IgD-negative memory B cell (primary cell): ENCODE data around the gene DPP6. TPM values are rescaled to one million over a fixed set of nuclear protein-coding genes. Genes with fewer than 3 reads are reported as not detected.
A peak's percentile ranks its signal among the peaks of the same experiment; 100 is the strongest.

ENCODE experiments used
- H3K27ac Mint-ChIP-seq, 3 donors: one replicate each; pipeline ENCODE4 v1.8.0; 2020 to 2022; ENCODE audit warnings: mild to moderate bottlenecking in 3 of 3, mixed read lengths in 3 of 3, moderate library complexity in 1 of 3
- H3K27me3 Mint-ChIP-seq: one replicate; pipeline ENCODE4 v1.8.0; 2021; ENCODE audit warnings: mixed read lengths
- H3K36me3 Mint-ChIP-seq: one replicate; pipeline ENCODE4 v1.8.0; 2020; ENCODE audit warnings: mild to moderate bottlenecking, mixed read lengths
- H3K4me1 Mint-ChIP-seq, 3 donors: one replicate each; pipeline ENCODE4 v1.8.0; 2020 to 2022; ENCODE audit warnings: mixed read lengths in 3 of 3, mild to moderate bottlenecking in 1 of 3
- H3K4me3 Mint-ChIP-seq, 4 donors: one replicate each; pipeline ENCODE4 v1.8.0; 2020 to 2022; ENCODE audit warnings: mild to moderate bottlenecking in 4 of 4, mixed read lengths in 4 of 4, moderate library complexity in 3 of 4
- H3K9me3 Mint-ChIP-seq, 3 donors: one replicate each; pipeline ENCODE4 v1.8.0; 2020 to 2021; ENCODE audit warnings: mixed read lengths in 3 of 3, mild to moderate bottlenecking in 1 of 3
- polyA plus RNA-seq: library from polyadenylated mRNA; unstranded; fragments of 300-500 nt; fragmentation: Illumina TruSeq; gene quantifications from one replicate; pipeline ENCODE4 v1.2.3, GENCODE V29; 2021

The DPP6 gene
- polyA plus RNA-seq, 1 donor from 2014 or later = not detected

DNA sequence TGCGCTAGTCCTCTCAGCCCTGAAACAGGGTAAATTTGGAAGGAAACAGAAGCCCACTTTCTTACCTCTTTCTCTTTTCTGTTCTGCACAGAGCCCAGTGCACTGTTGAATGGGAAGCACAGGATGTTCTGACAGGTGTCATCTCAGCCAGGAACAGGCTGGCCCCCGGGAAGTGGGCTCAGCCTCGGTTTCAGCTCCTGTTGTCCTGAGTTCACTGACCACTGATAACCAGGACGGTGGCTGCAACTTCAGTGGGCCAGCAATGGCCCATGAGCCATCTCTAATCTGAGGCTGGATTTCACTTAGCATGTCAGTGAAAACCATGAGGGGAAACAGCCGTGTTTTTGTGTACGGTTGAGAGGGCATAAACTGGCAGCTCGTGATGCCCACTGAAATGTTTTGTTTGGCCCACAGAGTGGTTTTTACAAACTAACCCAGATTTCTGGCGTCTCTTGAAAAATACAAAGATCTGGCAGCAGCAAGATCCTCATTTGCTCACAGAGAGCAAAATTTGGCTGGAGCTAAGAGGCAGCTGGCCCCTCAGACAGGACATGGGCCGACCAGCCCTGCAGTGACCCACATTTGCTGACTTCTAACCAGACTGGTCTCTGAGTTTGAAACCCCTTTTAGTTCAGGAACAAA is 494.9 kb downstream of the DPP6 start:
- H3K4me3 Mint-ChIP-seq = no peak overlapping the region
- peaks cover 1% of the 10 kb centered on the region for H3K36me3 Mint-ChIP-seq
- peaks cover 0 to 2% (median 0%) of the 10 kb centered on the region in 3 donors for H3K4me1 Mint-ChIP-seq
- H3K27ac Mint-ChIP-seq = no peak overlapping the region
- H3K9me3 Mint-ChIP-seq = peaks cover 6 to 8% (median 8%) of the 10 kb centered on the region in 3 donors
- no peaks in the 10 kb centered on the region for H3K27me3 Mint-ChIP-seq

DNA sequence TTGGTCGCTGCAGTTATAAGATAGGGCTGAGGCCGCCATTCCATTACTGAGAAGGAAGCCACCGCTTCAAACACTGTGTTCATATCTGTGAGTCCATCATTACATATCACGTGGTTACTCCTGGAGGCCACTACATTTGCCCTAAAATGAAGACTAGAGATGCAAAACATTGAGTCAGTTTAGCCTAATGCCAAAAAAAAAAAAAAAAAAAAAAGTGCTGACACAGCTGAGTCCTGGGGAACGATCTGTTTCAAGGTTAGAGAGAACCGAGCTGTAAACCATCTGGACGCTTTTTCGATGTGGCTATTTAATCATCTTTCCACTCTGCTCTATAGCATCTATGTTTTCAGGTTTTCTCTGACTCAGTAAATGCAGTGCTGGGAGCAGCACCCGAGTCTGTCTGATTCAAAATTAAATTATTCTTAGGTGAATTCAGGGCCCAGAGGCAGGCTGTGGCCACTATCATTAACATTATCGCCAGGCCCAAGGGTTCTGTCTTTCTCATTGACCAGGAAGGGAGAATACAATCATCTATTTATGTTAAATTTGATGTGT is 501.6 kb downstream of the DPP6 start:
- Mint-ChIP-seq H3K4me3 (no peak overlapping the region), H3K27ac (no peak overlapping the region), H3K4me1 (no peaks in the 10 kb centered on the region), H3K36me3 (no peaks in the 10 kb centered on the region), H3K27me3 (no peaks in the 10 kb centered on the region), H3K9me3 (peaks cover 6 to 10% (median 9%) of the 10 kb centered on the region in 3 donors)

DNA sequence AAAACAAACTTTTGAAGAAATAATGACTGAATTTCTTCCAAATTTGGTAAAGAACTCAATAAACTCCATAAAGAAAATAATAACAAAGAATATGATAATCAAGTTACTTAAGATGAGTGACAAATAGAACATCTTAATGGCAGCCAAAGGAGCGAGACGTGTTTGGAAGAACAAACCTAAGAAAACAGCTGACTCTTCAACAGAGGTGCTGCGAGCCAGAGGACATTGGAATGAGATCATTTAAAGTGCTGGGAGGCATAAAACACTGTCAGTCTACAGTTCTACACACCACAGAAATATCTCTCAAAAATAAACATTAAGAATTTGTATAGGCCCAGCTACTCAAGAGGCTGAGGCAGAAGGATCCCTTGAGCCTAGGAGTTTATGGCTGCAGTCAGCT is 507.3 kb downstream of the DPP6 start:
- H3K4me1 Mint-ChIP-seq = no peaks in the 10 kb centered on the region
- no peak overlapping the region for H3K4me3 Mint-ChIP-seq
- no peak overlapping the region for H3K27ac Mint-ChIP-seq
- H3K27me3 Mint-ChIP-seq = no peaks in the 10 kb centered on the region
- no peaks in the 10 kb centered on the region for H3K36me3 Mint-ChIP-seq
- peaks cover 0 to 7% (median 0%) of the 10 kb centered on the region in 3 donors for H3K9me3 Mint-ChIP-seq

DNA sequence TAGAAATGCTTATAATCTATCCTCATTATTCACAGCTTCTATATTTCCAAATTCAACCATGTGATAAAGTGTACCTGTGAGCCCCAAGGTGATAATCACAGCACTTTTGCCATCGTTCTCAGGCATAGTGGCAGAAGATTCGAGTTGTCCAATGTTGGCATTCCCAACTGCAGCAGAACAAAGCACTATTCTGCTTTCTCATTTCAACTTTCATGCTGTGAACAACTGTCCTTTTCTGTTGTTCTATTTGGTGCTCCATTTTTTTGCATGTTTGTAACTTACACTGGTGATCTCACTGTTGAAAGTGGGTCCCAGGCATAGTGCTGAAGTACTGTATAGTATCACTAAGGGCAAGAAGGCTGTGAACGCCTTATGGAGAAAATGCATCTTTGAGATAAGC is 512.5 kb downstream of the DPP6 start:
- Mint-ChIP-seq H3K9me3 (peaks cover 0 to 6% (median 0%) of the 10 kb centered on the region in 3 donors), H3K36me3 (no peaks in the 10 kb centered on the region), H3K4me1 (no peaks in the 10 kb centered on the region), H3K27ac (no peak overlapping the region), H3K27me3 (no peaks in the 10 kb centered on the region), H3K4me3 (no peak overlapping the region)

DNA sequence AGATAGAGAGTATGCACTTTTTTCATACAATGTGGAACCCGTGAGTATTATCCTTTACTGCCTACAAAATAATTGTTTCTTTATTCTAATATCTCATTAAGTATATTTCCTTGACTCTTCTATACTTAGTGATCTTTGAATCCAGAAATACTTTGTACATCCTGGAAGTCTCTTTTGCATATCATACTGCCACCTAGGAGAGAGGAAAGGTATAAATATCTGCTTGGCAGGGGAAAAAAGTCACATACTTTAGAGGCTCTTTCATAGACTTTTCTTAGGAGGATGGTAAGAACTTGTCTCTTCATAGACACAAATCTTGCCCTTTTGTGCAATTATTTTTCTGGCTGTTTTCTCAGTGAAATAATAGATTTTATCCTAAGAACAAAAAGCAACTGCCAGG is 514.7 kb downstream of the DPP6 start:
- peaks cover 0 to 7% (median 3%) of the 10 kb centered on the region in 3 donors for H3K9me3 Mint-ChIP-seq
- H3K27me3 Mint-ChIP-seq = no peaks in the 10 kb centered on the region
- H3K4me3 Mint-ChIP-seq = no peak overlapping the region
- no peaks in the 10 kb centered on the region for H3K36me3 Mint-ChIP-seq
- H3K4me1 Mint-ChIP-seq = no peaks in the 10 kb centered on the region
- no peak overlapping the region for H3K27ac Mint-ChIP-seq

DNA sequence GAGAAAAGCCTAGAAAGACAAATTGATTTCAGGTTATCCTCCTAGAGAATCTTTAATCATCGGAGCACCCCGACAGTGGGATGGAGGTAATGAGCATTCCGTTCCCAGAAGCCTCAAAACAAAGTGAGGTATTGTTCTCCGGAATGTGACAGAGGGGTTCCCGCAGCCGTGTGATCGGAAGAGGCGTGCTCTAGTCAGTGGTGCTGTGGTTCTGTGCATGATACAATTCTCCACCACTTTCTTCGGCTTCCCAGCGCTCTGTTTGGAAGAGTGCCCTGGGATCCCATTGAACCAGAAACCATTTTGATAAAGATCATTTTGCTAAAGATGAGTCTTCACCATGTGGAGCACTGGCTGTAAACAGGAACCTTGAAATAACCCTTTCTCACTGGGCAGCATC is 516.1 kb downstream of the DPP6 start:
- H3K4me3 Mint-ChIP-seq = no peak overlapping the region
- no peaks in the 10 kb centered on the region for H3K4me1 Mint-ChIP-seq
- H3K36me3 Mint-ChIP-seq = no peaks in the 10 kb centered on the region
- H3K27me3 Mint-ChIP-seq = no peaks in the 10 kb centered on the region
- H3K27ac Mint-ChIP-seq = no peak overlapping the region
- peaks cover 0 to 5% (median 3%) of the 10 kb centered on the region in 3 donors for H3K9me3 Mint-ChIP-seq

DNA sequence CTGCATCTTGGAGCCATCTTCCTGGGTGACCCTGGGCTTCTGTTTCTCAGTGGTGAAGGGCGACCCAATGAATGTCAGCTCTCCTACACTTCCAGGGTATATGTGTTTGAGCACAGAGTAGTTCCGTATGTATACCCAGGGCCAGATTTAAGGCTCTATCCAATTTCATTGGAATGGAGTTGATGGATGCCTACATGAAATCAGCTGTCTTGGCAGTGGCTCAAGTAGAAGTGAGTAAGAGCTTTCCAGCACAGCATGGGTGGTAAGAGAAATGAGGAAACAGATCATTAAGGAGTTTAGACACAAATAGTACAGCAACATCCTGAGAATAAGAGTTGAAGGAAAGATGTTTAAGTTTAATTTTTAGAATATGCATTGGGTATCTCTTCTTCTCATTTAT is 517.7 kb downstream of the DPP6 start:
- Mint-ChIP-seq H3K27ac (no peak overlapping the region), H3K9me3 (peaks cover 0 to 3% (median 2%) of the 10 kb centered on the region in 3 donors), H3K27me3 (no peaks in the 10 kb centered on the region), H3K4me3 (no peak overlapping the region), H3K4me1 (no peaks in the 10 kb centered on the region), H3K36me3 (no peaks in the 10 kb centered on the region)

DNA sequence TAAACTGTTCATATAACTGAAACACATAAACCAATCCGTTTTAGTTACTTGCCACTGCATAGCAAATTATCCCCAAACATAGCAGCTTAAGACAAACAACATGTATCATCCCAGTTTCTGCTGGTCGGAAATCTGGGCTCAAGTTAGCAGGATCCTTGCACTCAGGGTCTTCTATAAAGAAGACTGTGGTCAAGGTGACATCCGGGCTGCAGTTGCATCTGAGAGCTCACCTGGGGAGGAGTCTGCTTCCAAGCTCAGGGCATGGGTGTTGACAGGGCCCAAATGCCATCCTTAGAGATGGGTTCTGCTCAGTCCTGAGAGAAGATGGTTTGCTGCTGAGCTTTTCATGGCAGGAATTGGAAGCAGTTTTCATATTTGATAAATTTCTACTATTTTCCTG is 519.6 kb downstream of the DPP6 start:
- Mint-ChIP-seq H3K27me3 (no peaks in the 10 kb centered on the region), H3K4me3 (no peak overlapping the region), H3K9me3 (peaks cover 0 to 3% (median 2%) of the 10 kb centered on the region in 3 donors), H3K27ac (no peak overlapping the region), H3K4me1 (no peaks in the 10 kb centered on the region), H3K36me3 (peaks cover 1% of the 10 kb centered on the region)

DNA sequence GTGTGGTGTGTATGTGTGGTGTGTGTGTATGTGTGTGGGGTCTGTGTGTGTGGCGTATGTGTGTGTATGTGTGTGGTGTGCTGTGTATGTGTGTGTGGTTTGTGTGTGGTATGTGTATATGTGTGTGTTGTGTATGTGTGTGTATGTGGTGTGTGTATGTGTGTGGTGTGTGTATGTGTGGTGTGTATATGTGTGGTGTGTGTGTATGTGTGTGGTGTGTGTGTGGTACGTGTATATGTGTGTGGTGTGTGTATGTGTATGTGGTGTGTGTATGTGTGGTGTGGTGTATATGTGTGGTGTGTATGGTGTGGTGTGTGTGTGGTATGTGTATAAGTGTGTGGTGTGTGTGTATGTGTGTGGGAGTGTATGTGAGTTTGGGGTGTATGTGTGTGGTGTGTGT is 522.0 kb downstream of the DPP6 start:
- Mint-ChIP-seq H3K9me3 (peaks cover 0 to 3% (median 3%) of the 10 kb centered on the region in 3 donors), H3K27ac (no peak overlapping the region), H3K4me3 (no peak overlapping the region), H3K27me3 (no peaks in the 10 kb centered on the region), H3K36me3 (peaks cover 1% of the 10 kb centered on the region), H3K4me1 (no peaks in the 10 kb centered on the region)

DNA sequence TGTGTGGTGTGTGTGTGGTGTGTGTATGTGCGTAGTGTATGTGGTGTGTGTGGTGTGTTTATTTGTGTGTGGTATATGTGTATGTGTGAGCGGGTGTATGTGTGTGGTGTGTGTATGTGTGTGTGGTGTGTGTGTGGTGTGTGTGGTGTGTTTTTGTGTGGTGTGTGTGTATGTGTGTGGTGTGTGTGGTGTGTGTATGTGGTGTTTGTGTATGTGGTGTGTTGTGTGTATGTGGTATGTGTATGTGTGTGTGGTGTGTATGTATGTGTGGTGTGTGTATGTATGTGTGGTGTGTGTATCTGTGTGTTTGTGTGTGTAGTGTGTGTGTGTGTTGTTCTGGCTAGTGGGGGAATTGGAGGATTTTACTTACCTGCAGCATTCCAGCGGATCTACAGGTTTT is 523.3 kb downstream of the DPP6 start:
- H3K27ac Mint-ChIP-seq = no peak overlapping the region
- no peak overlapping the region for H3K4me3 Mint-ChIP-seq
- peaks cover 0 to 6% (median 4%) of the 10 kb centered on the region in 3 donors for H3K9me3 Mint-ChIP-seq
- no peaks in the 10 kb centered on the region for H3K27me3 Mint-ChIP-seq
- H3K36me3 Mint-ChIP-seq = peaks cover 1% of the 10 kb centered on the region
- H3K4me1 Mint-ChIP-seq = no peaks in the 10 kb centered on the region

DNA sequence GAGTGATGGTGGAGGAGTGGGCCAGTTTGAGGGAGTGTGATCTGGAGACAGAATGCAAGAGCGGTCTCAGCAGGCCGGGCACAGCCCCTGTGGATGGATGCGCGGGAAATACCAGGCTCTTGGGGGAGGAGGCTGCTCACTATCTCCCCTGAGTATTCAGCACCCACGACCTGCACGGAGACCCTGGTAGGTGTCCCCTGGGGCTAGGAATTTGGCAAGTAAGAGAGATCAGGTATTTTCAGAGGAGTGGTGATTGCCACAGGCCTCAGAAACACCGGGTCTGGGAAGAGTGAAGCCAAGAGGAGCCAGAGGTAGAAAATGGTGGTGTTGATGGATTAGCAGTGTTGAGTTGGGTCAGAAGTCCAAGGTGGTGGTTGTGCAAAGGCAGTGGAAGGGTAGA is 524.4 kb downstream of the DPP6 start:
- Mint-ChIP-seq H3K9me3 (peaks cover 0 to 7% (median 6%) of the 10 kb centered on the region in 3 donors), H3K27ac (peak overlapping the region in 1 of 3 donors; percentile 32), H3K4me1 (no peaks in the 10 kb centered on the region), H3K27me3 (no peaks in the 10 kb centered on the region), H3K4me3 (no peak overlapping the region), H3K36me3 (peaks cover 1% of the 10 kb centered on the region)

DNA sequence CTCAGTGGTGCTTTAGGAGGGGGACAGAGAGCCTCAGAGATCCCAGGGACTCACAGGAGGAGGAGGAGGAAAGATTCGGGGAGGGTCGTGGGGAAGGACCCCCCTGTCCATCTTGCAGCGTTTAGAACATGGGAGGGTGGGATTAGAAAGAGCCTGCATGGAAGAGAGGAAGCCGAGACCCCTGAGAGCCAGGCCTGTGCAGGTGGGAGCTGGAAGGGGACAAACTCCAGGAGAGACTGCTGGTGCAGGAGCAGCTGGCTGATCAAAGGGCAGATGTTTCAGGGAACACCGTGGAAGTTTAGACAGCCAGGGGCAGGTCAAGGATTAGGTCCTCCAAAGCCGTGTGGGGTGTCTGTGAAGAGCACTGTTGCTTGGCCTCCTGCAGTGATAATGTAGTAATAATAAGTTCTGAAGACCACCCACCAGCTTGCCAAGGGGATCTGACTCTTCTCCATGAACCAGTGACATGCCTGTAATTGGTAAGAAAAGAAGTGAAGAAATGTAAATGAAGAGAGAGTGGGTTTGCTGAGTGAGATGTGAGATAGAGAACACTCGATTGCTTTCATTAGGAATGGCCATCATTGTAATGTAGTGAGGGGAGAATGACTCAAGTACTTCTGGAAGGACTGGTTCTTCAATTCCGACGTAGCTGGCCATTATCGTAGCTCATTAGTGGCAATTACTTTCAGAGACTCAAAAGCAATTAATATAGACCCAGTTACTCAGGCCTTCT is 525.1 kb downstream of the DPP6 start:
- no peak overlapping the region for H3K27ac Mint-ChIP-seq
- no peaks in the 10 kb centered on the region for H3K4me1 Mint-ChIP-seq

DNA sequence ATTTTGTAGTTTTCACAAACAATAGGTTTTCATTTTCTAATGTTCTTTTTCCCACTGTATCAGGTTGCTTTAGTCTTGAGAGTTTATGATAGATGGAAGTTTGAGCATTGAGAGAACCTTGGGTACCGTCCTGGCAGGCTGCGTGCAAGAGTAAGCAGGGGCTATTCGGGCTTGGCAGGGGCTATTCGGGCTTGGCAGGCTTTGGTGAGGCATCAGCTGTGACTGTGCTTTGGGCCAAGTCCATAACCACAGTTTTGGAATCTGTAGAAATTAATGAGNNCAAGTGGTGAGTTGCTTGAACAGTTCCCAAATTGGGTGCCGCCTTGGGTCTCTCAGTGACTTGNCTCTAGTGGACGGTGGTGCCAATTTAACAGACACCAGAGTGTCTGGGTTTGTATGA is 526.1 kb downstream of the DPP6 start:
- Mint-ChIP-seq H3K9me3 (peaks cover 2 to 11% (median 6%) of the 10 kb centered on the region in 3 donors), H3K27ac (no peak overlapping the region), H3K4me1 (no peaks in the 10 kb centered on the region)

More for the DNA sequence above, 525.1 kb downstream of the DPP6 start:
- H3K9me3 Mint-ChIP-seq = peaks cover 2 to 7% (median 6%) of the 10 kb centered on the region in 3 donors
- H3K36me3 Mint-ChIP-seq = peaks cover 1% of the 10 kb centered on the region
- H3K4me3 Mint-ChIP-seq = no peak overlapping the region
- no peaks in the 10 kb centered on the region for H3K27me3 Mint-ChIP-seq

DNA sequence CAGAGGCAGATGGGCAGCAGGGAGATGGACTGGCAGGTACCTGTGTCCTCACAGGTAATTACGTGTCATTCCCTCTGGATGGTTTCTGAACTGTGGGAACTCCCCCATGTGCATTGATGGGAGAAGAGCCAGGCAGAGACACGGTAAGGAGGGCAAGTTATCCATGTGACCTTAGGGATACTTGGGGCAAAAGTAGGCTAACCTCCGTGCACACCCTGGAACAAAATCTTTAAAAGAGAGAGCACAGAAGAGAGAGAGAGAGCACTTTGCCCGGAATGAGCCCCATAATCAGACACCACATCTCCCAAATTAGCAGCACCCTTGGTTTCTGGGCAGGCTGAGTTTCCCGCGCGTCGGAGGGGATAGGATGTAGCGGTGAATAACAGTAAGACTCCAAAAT is 527.5 kb downstream of the DPP6 start:
- no peaks in the 10 kb centered on the region for H3K4me1 Mint-ChIP-seq
- no peaks in the 10 kb centered on the region for H3K27me3 Mint-ChIP-seq
- no peak overlapping the region for H3K27ac Mint-ChIP-seq
- peaks cover 1% of the 10 kb centered on the region for H3K36me3 Mint-ChIP-seq
- H3K9me3 Mint-ChIP-seq = peaks cover 5 to 11% (median 6%) of the 10 kb centered on the region in 3 donors
- no peak overlapping the region for H3K4me3 Mint-ChIP-seq

More for the DNA sequence above, 526.1 kb downstream of the DPP6 start:
- no peak overlapping the region for H3K4me3 Mint-ChIP-seq
- no peaks in the 10 kb centered on the region for H3K27me3 Mint-ChIP-seq
- peaks cover 1% of the 10 kb centered on the region for H3K36me3 Mint-ChIP-seq

DNA sequence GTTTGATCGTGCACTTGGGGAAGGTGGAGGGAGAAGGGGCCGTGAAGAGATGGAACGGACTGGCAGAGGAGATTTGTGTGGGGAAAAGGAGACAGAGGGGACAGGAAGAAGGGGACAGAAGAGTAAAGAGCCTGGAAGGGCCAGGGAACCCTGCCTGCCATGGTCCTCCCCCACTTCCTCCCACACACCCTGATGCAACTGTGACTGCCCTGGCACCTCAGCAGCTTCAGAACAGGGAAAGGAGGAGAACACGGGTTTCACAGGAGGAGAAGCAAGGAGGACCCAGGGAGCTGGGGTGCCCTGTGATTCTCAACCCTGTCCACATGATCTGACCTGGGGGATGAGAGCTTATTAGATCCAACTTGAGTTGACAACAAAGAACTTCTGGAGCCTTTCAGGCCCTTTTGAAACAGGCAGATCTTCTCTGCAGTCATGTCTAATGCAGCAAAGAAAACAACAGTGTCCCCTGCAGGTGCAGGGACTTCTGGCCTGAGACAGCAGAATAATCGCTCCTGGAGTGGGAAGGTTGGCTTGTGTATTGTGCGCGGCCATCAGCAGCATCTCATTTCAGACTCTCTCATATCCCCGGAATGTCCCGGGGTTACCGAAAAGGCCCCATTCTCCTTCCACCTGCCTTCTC is 529.2 kb downstream of the DPP6 start:
- no peaks in the 10 kb centered on the region for H3K4me1 Mint-ChIP-seq
- H3K36me3 Mint-ChIP-seq = peaks cover 2% of the 10 kb centered on the region
- no peak overlapping the region for H3K4me3 Mint-ChIP-seq
- H3K9me3 Mint-ChIP-seq = peaks cover 5 to 11% (median 6%) of the 10 kb centered on the region in 3 donors
- no peaks in the 10 kb centered on the region for H3K27me3 Mint-ChIP-seq
- H3K27ac Mint-ChIP-seq = no peak overlapping the region
